Endothelial cell of umbilical vein (primary cell): ENCODE data around the gene RANBP3. TPM values are rescaled to one million over a fixed set of nuclear protein-coding genes. Genes with fewer than 3 reads are reported as not detected.

ENCODE experiments used
- BruUV-seq: library from RNA; stranded (reverse); fragments of 400-500 nt; replicated peaks from 2 replicates; lab custom pipeline; 2021; lab: Mats Ljungman, UMichigan
- CTCF ChIA-PET: fragments of 300-600, 350-600 bp; sonication (Branson Sonifier 250); formaldehyde crosslinking; loops from one replicate; lab custom pipeline; 2021; ENCODE audit warnings: antibody characterized with exemption, inconsistent platforms; lab: Charles Lee
- POLR2A ChIA-PET: fragments of 300-600, 350-600 bp; sonication (Branson Sonifier 250); formaldehyde crosslinking; loops from one replicate; lab custom pipeline; 2021; ENCODE audit warnings: antibody characterized with exemption, inconsistent platforms; lab: Charles Lee
- DNase-seq: peaks from one replicate; pipeline ENCODE4 v3.0.0-alpha.2; 2011; ENCODE audit warnings: low read depth, low spot score
- FAIRE-seq: peaks from 2 replicates; lab custom pipeline; 2011; peaks lifted over from hg19 to GRCh38; lab: Jason Lieb, UNC
- H2AFZ ChIP-seq: 2 replicates; pipeline ENCODE4 v1.6.0; 2012; ENCODE audit warnings: low read depth, low read length, control low read depth, inconsistent platforms
- H3K27ac ChIP-seq: 2 replicates; pipeline ENCODE4 v1.5.1; 2011; ENCODE audit warnings: low read depth, mild to moderate bottlenecking, control low read depth, low read length, moderate library complexity; ENCODE audit not compliant: insufficient read depth
- H3K27me3 ChIP-seq, 2 experiments: 2 replicates each; pipeline versions ENCODE4 v1.6.0 to v1.6.1; 2011; ENCODE audit warnings: low read length in 2 of 2, mixed read lengths in 1 of 2; ENCODE audit not compliant: control insufficient read depth in 2 of 2, insufficient read depth in 2 of 2
- H3K36me3 ChIP-seq, 2 experiments: 2 replicates in 1 of 2; 3 replicates in 1 of 2; pipeline ENCODE4 v1.5.1; 2011; ENCODE audit warnings: low read length in 2 of 2, mild to moderate bottlenecking in 1 of 2, moderate library complexity in 1 of 2; ENCODE audit not compliant: control insufficient read depth in 2 of 2, insufficient read depth in 2 of 2; ENCODE audit errors: extremely low read depth in 1 of 2
- H3K4me1 ChIP-seq: 3 replicates; pipeline ENCODE4 v1.5.1; 2011; ENCODE audit warnings: mild to moderate bottlenecking, low read length; ENCODE audit not compliant: control insufficient read depth, insufficient read depth; ENCODE audit errors: extremely low read depth
- H3K4me2 ChIP-seq: 2 replicates; pipeline ENCODE4 v1.6.1; 2011; ENCODE audit warnings: low read length, control low read depth, mixed read lengths; ENCODE audit not compliant: insufficient read depth
- H3K4me3 ChIP-seq, 3 experiments: fragments of 200-600 bp in 1 of 3; sonication (generic), shearing (Covaris generic) in 1 of 3; replicated peaks in 1 of 3; 2 replicates each; pipeline ENCODE4 v1.5.1; 2011 to 2016; ENCODE audit warnings: control low read depth in 3 of 3, low read length in 3 of 3, mild to moderate bottlenecking in 2 of 3, inconsistent platforms in 1 of 3, low read depth in 1 of 3, moderate library complexity in 1 of 3; ENCODE audit not compliant: insufficient read depth in 1 of 3
- H3K79me2 ChIP-seq: 2 replicates; pipeline ENCODE4 v1.6.0; 2012; ENCODE audit warnings: low read length, inconsistent platforms; ENCODE audit not compliant: control insufficient read depth, insufficient read depth
- H3K9ac ChIP-seq: replicated peaks from 2 replicates; pipeline ENCODE3; 2011; ENCODE audit warnings: low read length, control low read depth; ENCODE audit not compliant: insufficient read depth; ENCODE audit errors: extremely low read depth
- H3K9me1 ChIP-seq: replicated peaks from 3 replicates; pipeline ENCODE4 v1.6.0; 2011; ENCODE audit warnings: mild to moderate bottlenecking, low read length; ENCODE audit not compliant: control insufficient read depth, insufficient read depth; ENCODE audit errors: extremely low read depth
- H3K9me3 ChIP-seq: replicated peaks from 2 replicates; pipeline ENCODE4 v1.5.1; 2012; ENCODE audit warnings: low read length, inconsistent platforms; ENCODE audit not compliant: control insufficient read depth, insufficient read depth
- H4K20me1 ChIP-seq: replicated peaks from 2 replicates; pipeline ENCODE3; 2011; ENCODE audit warnings: mild to moderate bottlenecking, low read length; ENCODE audit not compliant: control insufficient read depth, insufficient read depth; ENCODE audit errors: extremely low read depth
- CTCF ChIP-seq, 2 donors: IDR thresholded peaks; 1 replicate in 1 of 2; 2 replicates in 1 of 2; pipeline ENCODE4 v1.5.1; 2011; ENCODE audit warnings: low read length in 2 of 2, mild to moderate bottlenecking in 2 of 2, moderate library complexity in 2 of 2, control low read depth in 1 of 2, inconsistent platforms in 1 of 2, low read depth in 1 of 2; ENCODE audit not compliant: insufficient read depth in 1 of 2; ENCODE audit errors: extremely low read depth in 1 of 2
- EZH2 ChIP-seq: IDR thresholded peaks from 2 replicates; pipeline ENCODE4 v1.6.1; 2012; ENCODE audit warnings: borderline replicate concordance, low read depth, mild to moderate bottlenecking, moderate library complexity, low read length, inconsistent platforms; ENCODE audit not compliant: severe bottlenecking
- FOS ChIP-seq: IDR thresholded peaks from 2 replicates; pipeline ENCODE4 v1.6.1; 2011; ENCODE audit warnings: mild to moderate bottlenecking, low read length, moderate library complexity, borderline replicate concordance; ENCODE audit not compliant: insufficient read depth
- JUN ChIP-seq: IDR thresholded peaks from 2 replicates; pipeline ENCODE4 v1.6.1; 2011; ENCODE audit warnings: borderline replicate concordance, low read depth; ENCODE audit not compliant: insufficient read length, insufficient read depth
- MAX ChIP-seq: IDR thresholded peaks from 2 replicates; pipeline ENCODE4 v1.6.1; 2011; ENCODE audit not compliant: insufficient read depth, insufficient read length
- MYC ChIP-seq: IDR thresholded peaks from one replicate; pipeline ENCODE4 v1.6.1; 2011; ENCODE audit warnings: mild to moderate bottlenecking, low read depth, low read length
- POLR2A ChIP-seq: IDR thresholded peaks from 2 replicates; pipeline ENCODE4 v1.6.1; 2012; ENCODE audit warnings: low read depth, mild to moderate bottlenecking, control low read depth, low read length
- POLR2AphosphoS5 ChIP-seq: IDR thresholded peaks from 2 replicates; pipeline ENCODE4 v1.6.1; 2012; ENCODE audit warnings: low read depth, mild to moderate bottlenecking, control low read depth, low read length, moderate library complexity; ENCODE audit not compliant: insufficient read depth
- dilution Hi-C: fragments of 300-500 bp; cut with MboI; formaldehyde crosslinking; loops from one replicate; pipeline ENCODE4 v1.15.0; 2019; ENCODE audit warnings: low sequenced_read_pairs; ENCODE audit not compliant: extremely low pct_ligation_motif_present
- intact Hi-C: fragments of 100-400 bp; cut with micrococcal nuclease; formaldehyde crosslinking; loops from one replicate; pipeline ENCODE4 v1.10.0; 2022
- polyA plus RNA-seq, 4 experiments: library from polyadenylated mRNA; depleted of rRNA in 3 of 4; stranded (reverse) in 3 of 4; unstranded in 1 of 4; fragments of >200 nt; gene quantifications; 2 replicates each; pipeline versions ENCODE4 v1.2.1 to v1.2.3, GENCODE V29; 2011 to 2012; ENCODE audit warnings: missing spikeins in 1 of 4
- total RNA-seq: library from RNA; stranded (reverse); gene quantifications from 2 replicates; pipeline ENCODE4 v1.2.3, GENCODE V29; 2021

The RANBP3 gene
- total and polyA plus RNA-seq, 2 donors (not counting 3 experiments of a cell fraction or from before 2014, with no cell fraction given), result 72.3 to 85.3 TPM

GRCh38 chr19:5984600-5984999, 6.7 kb upstream of the RANBP3 start:
- Histone ChIP-seq H3K79me2 (no peaks in the 10 kb centered on the region), H3K9ac (no peak overlapping the region), H3K36me3 (no peaks in the 10 kb centered on the region), H2AFZ (no peak overlapping the region), H3K9me1 (no peaks in the 10 kb centered on the region), H3K4me2 (no peak overlapping the region), H4K20me1 (no peaks in the 10 kb centered on the region), H3K27ac (no peak overlapping the region), H3K4me1 (peaks cover 17% of the 10 kb centered on the region), H3K27me3 (no peaks in the 10 kb centered on the region), H3K4me3 (no peak overlapping the region), H3K9me3 (no peaks in the 10 kb centered on the region)
- no peak for DNase-seq
- no TSS peak for BruUV-seq
- ChIA-PET POLR2A (no interaction called here), CTCF (interaction anchor here (0.6 to 8.5 kb wide), 10 partner anchors 16 to 369 kb away, joined by 3 to 304 read pairs (median 6); no protein-coding TSS in a partner anchor)
- dilution Hi-C loops (no loop called here), intact Hi-C loops (loop anchor here (10.0 kb wide), 1 partner anchor 180 kb away; the partner anchor contains the start of gene NRTN)
- no peak for FAIRE-seq
- TF ChIP-seq JUN (no peak), MAX (no peak), EZH2 (no peak), CTCF (IDR thresholded peaks at IDR 0.05; ENCODE audit: extremely low read depth in 1 of 2, insufficient read depth in 1 of 2, low read depth in 1 of 2, low read length in 2 of 2) (no peak), POLR2A (no peak), MYC (no peak), FOS (no peak), POLR2AphosphoS5 (no peak)
